Measurements from ENCODE around the gene MEOX1. TPM values are rescaled to one million over a fixed set of nuclear protein-coding genes. Genes with fewer than 3 reads are reported as not detected.

The MEOX1 gene
- total and polyA plus RNA-seq, 2 donors (not counting 1 experiment from before 2014, with no cell fraction given): not detected

DNA sequence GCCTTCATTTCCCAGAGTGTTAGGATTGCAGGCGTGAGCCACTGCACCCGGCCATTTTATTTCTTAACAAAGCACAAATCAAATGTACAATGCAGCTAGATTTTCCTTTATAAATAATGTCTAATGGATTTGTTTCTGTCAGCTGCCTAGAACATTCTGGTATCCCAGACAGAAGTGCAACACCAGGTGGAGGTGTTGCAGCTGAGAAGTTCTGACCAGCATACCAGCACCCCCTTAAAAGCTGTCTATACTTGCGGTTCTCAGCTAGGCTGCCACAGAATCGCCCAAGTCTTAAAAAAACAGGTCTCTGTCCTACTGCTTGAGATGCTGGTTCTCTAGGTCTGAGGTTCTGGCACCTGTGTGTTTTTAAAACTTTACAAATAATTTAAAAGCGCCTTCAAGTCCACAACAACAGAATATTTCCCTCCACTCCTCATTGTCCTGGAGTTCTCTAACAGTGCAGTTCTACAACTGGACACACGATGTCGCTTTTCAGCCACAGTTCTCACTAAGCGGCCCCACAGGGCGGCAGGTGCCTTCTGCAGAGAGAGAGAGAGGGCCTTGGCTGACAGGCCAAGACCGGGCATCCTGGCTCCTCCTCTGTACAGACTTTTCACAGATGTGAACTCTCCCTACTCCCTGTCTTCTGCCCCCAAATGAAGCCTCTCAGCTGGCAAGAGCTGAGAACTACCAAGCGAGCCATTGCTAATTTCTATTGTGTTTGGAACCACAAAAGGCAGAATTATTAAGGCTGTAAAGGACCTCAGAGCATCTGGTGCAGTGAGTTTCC lies 32.6 kb upstream of the MEOX1 start:
- no peak overlapping the region for H2AFZ ChIP-seq (ENCODE audit: insufficient read depth, low read depth, low read length, poor library complexity, severe bottlenecking)
- ChIA-PET POLR2A (no interaction called here), CTCF (interaction anchor here (0.5 to 19.1 kb wide), 23 partner anchors 8 to 152 kb away, joined by 3 to 524 read pairs (median 4); partner anchors contain the start of genes CD300LG, DUSP3 and SOST)
- H3K4me1 ChIP-seq (ENCODE audit: control insufficient read depth in 2 of 2, insufficient read depth in 2 of 2, low read length in 2 of 2): no peaks in the 10 kb centered on the region
- no peaks in the 10 kb centered on the region for H4K20me1 ChIP-seq (ENCODE audit: control insufficient read depth, insufficient read depth, low read length, poor library complexity, severe bottlenecking)
- peak; percentile 84 for DNase-seq
- no peaks in the 10 kb centered on the region for H3K79me2 ChIP-seq (ENCODE audit: control insufficient read depth, insufficient read depth, low read length)
- intact Hi-C loops (cut with micrococcal nuclease): loop anchor here (1.0 kb wide), 1 partner anchor 118 kb away; no protein-coding TSS in a partner anchor
- H3K4me3 ChIP-seq (ENCODE audit: control extremely low read depth in 1 of 5, extremely low read depth in 1 of 5, insufficient read depth in 1 of 5, low read depth in 2 of 5, low read length in 4 of 5): no peak overlapping the region
- H3K9ac ChIP-seq (ENCODE audit: low read length): no peak overlapping the region
- H3K27me3 Mint-ChIP-seq: peaks cover 29% of the 10 kb centered on the region
- H3K27ac ChIP-seq (ENCODE audit: low read length in 2 of 2): no peak overlapping the region
- H3K4me1 Mint-ChIP-seq: no peaks in the 10 kb centered on the region
- H3K9me3 ChIP-seq (ENCODE audit: control extremely low read depth in 1 of 3, control insufficient read depth in 2 of 3, insufficient read depth in 1 of 3, low read length in 2 of 3): peaks cover 0 to 3% (median 0%) of the 10 kb centered on the region in 3 donors
- peak; percentile 99 for ATAC-seq (ENCODE audit: low read depth)
- H3K9me3 Mint-ChIP-seq (ENCODE audit: insufficient read depth): no peaks in the 10 kb centered on the region
- no peaks in the 10 kb centered on the region for H3K36me3 ChIP-seq (replicated peaks in 1 of 2; ENCODE audit: control extremely low read depth in 1 of 2, control insufficient read depth in 1 of 2, extremely low read depth in 1 of 2, insufficient read depth in 2 of 2, low read length in 1 of 2)
- H3K27me3 ChIP-seq (replicated peaks in 1 of 4; ENCODE audit: control extremely low read depth in 1 of 4, control insufficient read depth in 3 of 4, insufficient read depth in 4 of 4, low read length in 3 of 4): peaks cover 0 to 16% (median under 1%) of the 10 kb centered on the region in 4 experiments
- no peak overlapping the region for H3K4me3 Mint-ChIP-seq
- H3K27ac Mint-ChIP-seq: no peak overlapping the region
- 8% methylated on average over 8 of the region's 11 CpGs for WGBS (ENCODE audit: insufficient coverage)
- no peak overlapping the region for H3K4me2 ChIP-seq (replicated peaks; ENCODE audit: low read depth, low read length, poor library complexity, severe bottlenecking)
- no peak for TF ChIP-seq EZH2 (IDR thresholded peaks at IDR 0.05; ENCODE audit: borderline replicate concordance, insufficient read depth, low read depth, low read length, poor library complexity, severe bottlenecking)
- TF ChIP-seq CTCF (IDR thresholded peaks at IDR 0.05): peak; percentile 93

DNA sequence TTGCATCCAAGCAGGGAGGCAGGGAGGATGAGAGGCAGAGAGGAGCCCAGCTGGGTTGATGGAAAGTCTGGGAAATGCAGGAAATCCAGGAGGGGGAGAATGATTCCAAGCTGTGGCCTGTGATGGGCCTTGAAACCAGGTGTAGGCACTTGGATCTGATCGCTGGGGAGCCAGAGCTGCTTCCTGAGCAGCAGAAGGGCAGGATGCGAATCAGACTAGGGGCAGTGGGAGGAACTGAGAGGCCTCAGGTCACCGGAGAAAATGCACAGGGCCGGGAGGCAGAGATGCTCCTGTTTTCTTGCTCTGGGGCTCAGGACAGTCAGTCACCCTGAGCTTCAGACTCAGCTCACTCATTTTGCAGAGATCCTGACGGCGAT lies 29.6 kb upstream of the MEOX1 start:
- 70% methylated on average over 4 of the region's 6 CpGs for WGBS (ENCODE audit: insufficient coverage)
- TF ChIP-seq CTCF (IDR thresholded peaks at IDR 0.05): no peak
- no peak for TF ChIP-seq EZH2 (IDR thresholded peaks at IDR 0.05; ENCODE audit: borderline replicate concordance, insufficient read depth, low read depth, low read length, poor library complexity, severe bottlenecking)
- no peak overlapping the region for H3K4me3 Mint-ChIP-seq
- Histone ChIP-seq H3K9me3 (ENCODE audit: control extremely low read depth in 1 of 3, control insufficient read depth in 2 of 3, insufficient read depth in 1 of 3, low read length in 2 of 3) (no peaks in the 10 kb centered on the region), H3K9ac (ENCODE audit: low read length) (no peak overlapping the region), H3K79me2 (ENCODE audit: control insufficient read depth, insufficient read depth, low read length) (no peaks in the 10 kb centered on the region), H3K36me3 (replicated peaks in 1 of 2; ENCODE audit: control extremely low read depth in 1 of 2, control insufficient read depth in 1 of 2, extremely low read depth in 1 of 2, insufficient read depth in 2 of 2, low read length in 1 of 2) (no peaks in the 10 kb centered on the region), H3K27me3 (replicated peaks in 1 of 4; ENCODE audit: control extremely low read depth in 1 of 4, control insufficient read depth in 3 of 4, insufficient read depth in 4 of 4, low read length in 3 of 4) (peaks cover 0 to 5% (median 0%) of the 10 kb centered on the region in 4 experiments), H3K27ac (ENCODE audit: low read length in 2 of 2) (no peak overlapping the region), H3K4me2 (replicated peaks; ENCODE audit: low read depth, low read length, poor library complexity, severe bottlenecking) (no peak overlapping the region), H4K20me1 (ENCODE audit: control insufficient read depth, insufficient read depth, low read length, poor library complexity, severe bottlenecking) (no peaks in the 10 kb centered on the region), H3K4me3 (ENCODE audit: control extremely low read depth in 1 of 5, extremely low read depth in 1 of 5, insufficient read depth in 1 of 5, low read depth in 2 of 5, low read length in 4 of 5) (no peak overlapping the region), H3K4me1 (ENCODE audit: control insufficient read depth in 2 of 2, insufficient read depth in 2 of 2, low read length in 2 of 2) (no peaks in the 10 kb centered on the region), H2AFZ (ENCODE audit: insufficient read depth, low read depth, low read length, poor library complexity, severe bottlenecking) (no peak overlapping the region)
- no peak for DNase-seq
- CTCF ChIA-PET: interaction anchor here (0.7 to 19.1 kb wide), 5 partner anchors 11 to 155 kb away, joined by 3 to 524 read pairs (median 11); partner anchors contain the start of genes CD300LG and SOST
- intact Hi-C loops (cut with micrococcal nuclease): no loop called here
- POLR2A ChIA-PET: no interaction called here
- peaks cover 23% of the 10 kb centered on the region for H3K27me3 Mint-ChIP-seq
- H3K9me3 Mint-ChIP-seq (ENCODE audit: insufficient read depth): no peaks in the 10 kb centered on the region
- H3K27ac Mint-ChIP-seq: no peak overlapping the region
- no peaks in the 10 kb centered on the region for H3K4me1 Mint-ChIP-seq
- ATAC-seq (ENCODE audit: low read depth): no peak
